GM19397 (cell line): ENCODE measurements around the gene MALL.
"Not testable (repeated sequence)": the region's sequence is repeated elsewhere in the genome, so short reads cannot be mapped to it uniquely, and the experiment has no call there.

ENCODE experiments used
- ATAC-seq: cut with Tn5 transposase; IDR thresholded peaks from one replicate; pipeline ENCODE4 v1.9.1; 2021; ENCODE audit warnings: mild to moderate bottlenecking, moderate library complexity; ENCODE audit not compliant: unreplicated experiment

The MALL gene

DNA sequence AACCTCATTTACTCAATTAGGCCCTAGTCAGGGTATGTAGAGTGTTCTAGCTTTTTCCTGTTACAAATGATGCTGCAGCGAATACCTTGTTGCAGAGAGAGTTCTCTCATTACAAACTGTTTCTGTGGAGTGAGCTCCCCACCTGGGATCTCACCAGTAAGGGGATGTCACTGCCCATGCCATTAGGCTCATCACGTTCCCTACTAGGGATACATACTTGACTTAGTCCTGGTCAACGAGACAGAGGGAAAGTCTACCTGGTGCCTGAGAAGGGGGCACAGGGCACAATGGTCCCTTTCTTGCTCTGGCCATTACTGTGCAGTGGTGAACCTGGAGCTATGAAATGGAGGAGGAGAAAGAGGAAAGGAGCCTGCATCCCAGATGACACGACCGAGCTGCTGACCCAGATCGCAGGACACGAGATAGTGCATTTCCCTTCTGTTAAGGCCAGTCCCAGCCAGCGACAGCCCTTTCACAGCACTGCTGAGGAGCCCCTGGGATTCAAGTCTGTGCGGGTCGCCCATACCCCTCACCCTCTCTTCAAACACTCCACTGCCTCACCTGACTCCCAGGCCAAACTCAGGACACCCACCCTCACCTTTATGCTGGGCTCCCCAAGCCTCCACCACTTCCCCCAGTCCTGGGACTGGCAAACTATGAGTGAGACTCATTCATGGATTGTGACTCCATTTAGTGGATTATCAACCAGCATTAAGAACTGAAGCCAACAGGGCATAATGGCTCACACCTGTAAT lies 16.0 kb downstream of the MALL start:
- ATAC-seq: no peak

DNA sequence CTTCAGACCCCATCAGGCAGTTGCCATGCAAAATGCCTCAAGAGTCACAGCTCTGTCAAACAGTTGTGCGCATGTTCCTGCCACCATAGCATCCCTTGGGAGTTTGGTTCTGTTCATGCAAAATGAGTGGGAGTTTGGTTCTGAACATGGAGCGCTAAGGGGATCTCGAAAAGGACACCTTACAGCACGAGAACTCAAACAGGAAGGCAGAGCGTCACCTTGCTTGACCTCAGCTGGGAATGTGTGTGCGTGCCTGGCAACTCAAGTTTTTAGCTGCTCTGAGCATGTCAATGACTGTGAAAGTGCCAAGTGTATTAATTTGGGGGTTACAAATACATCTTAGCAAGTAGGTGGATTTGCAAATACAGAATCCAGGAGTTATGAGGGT lies 16.6 kb downstream of the MALL start:
- ATAC-seq: no peak

GRCh38 chr2:110097506-110098220 lies 18.0 kb downstream of the MALL start:
- no peak for ATAC-seq

GRCh38 chr2:110095994-110096633 lies 19.5 kb downstream of the MALL start:
- no peak for ATAC-seq

DNA sequence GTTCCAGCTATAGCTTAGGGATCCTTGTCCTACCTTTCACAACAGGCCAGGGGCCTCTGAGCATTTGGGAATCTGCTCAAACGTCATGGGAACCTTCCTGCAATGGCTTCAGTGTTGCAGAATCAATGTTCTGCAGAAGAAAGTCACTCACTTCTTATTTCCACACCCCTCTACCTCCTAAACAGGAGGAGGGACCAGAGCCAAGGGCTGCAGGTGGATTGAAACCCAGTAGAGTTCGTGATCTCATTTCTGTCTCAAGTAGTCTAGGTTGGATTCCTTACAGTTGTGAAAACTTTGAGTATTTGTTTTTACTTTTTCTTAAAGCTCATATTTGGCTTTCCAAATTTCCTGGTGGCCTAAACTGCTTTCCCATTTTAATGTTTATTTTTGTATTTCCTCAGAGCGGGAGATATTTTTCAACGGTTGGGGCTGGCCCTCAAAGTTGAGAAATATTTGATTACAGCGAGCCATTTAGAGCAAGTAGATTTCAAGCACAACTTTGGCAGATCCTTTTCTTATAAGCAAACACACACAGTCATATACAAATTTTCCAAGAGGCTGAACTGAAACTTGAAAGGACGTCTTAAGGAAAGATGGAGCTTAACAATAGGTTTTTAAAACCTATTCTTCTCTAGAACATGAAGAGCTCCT lies 20.6 kb downstream of the MALL start:
- not testable (repeated sequence) for ATAC-seq

DNA sequence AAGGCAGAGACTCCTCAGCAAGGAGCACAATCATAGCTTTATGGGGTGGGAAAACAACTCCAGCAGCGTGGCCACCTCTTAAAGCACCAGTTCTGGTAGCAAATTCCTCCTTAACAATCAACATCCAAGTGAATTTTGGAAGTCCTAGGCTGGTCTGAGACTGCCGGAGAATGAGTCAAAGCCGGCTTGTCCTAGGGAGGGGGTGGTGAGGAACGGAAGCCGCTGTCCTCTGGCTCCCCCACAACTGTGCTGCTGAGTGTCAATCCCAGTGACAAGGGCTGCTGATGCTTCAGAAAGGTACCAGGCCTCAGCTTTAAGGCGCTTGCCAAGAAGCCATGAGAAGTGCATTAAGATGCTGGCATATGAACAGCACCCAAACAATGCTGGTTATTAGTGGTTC lies 21.7 kb downstream of the MALL start:
- not testable (repeated sequence) for ATAC-seq

- not testable (repeated sequence) for ATAC-seq
Observed at GRCh38 chr2:110090164-110090563, 25.5 kb downstream of the MALL start.

DNA sequence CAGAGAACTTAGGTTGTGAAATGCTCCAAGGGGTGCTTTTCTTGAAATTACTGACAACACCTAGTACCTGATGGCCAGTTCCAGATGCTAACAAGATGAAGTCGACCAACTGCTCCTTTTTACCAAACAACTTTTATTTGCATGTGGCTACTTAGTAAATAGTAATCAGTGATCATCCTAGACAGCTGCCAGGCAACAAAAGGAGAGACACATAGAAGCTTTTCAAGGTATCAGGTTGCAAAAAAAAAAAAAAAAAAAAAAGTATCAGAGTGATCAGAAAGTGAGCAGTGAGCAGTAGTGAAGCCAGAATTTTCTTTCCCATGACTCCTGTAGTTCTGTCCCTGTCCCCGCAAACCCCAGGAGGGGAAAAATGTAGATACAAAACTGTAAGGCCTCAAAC lies 31.9 kb downstream of the MALL start:
- not testable (repeated sequence) for ATAC-seq

GRCh38 chr2:110083162-110083561 lies 32.5 kb downstream of the MALL start:
- not testable (repeated sequence) for ATAC-seq

DNA sequence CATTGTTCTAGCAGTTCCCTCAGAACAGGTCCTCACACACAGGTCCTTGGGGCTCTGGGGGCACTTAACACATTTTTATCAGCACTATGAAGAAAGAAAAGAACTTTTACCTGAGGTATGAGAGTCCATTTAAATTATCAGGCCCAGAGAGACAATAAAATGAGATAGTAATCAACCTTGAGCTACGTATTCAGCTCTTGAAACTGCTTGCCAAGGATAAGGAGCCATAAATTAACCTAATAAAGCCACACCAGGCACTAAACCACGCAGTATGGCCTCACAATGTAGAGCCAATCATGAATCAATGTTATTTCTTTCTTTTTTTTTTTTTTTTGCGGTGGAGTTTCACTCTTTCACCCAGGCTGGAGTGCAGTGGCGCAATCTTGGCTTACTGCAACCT lies 37.5 kb downstream of the MALL start:
- ATAC-seq: not testable (repeated sequence)

GRCh38 chr2:110075896-110076295 lies 39.7 kb downstream of the MALL start:
- ATAC-seq: not testable (repeated sequence)

- ATAC-seq: not testable (repeated sequence)
Observed at GRCh38 chr2:110069869-110070268, 45.8 kb downstream of the MALL start.

DNA sequence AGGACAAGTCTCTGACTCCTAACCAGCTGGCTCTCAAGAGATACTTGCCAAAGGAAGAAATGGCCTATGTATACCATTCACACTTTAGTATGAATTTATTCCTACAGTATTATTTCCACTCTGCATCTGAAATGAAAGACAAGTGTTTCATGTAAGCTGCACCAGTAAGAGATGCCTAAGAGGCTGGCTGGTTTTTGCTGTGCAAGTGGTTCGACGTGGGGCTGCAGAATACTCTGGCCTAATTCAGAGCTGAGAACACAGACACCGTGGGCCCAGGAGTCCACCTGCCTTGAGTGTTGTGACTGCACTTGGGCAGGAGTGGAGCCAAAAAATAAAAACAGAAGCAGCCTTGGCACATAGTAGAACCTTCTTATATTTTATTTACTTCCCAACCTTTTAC lies 47.5 kb downstream of the MALL start:
- not testable (repeated sequence) for ATAC-seq

- ATAC-seq: not testable (repeated sequence)
Observed at GRCh38 chr2:110062332-110062731, 53.3 kb downstream of the MALL start.

DNA sequence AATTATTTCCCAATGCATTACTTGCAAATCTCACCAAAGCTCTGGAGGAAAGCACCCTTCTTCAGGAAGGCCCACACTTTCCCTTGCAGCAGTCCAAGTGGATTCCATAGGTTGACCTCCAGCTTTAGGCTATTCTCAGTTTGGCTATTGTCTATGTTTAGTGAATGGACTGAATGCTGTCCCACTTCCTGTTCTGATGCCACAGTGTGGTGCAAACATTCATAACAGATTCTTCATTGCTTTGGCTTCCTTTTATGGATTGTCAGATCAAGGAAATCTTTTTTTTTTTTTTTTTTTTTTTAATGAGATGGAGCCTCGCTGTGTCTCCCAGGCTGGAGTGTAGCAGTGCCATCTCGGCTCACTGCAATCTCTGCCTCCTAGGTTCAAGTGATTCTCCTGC lies 55.1 kb downstream of the MALL start:
- not testable (repeated sequence) for ATAC-seq

- not testable (repeated sequence) for ATAC-seq
Observed at GRCh38 chr2:110059694-110060358, 55.8 kb downstream of the MALL start.

- not testable (repeated sequence) for ATAC-seq
Observed at GRCh38 chr2:110059009-110059693, 56.5 kb downstream of the MALL start.

DNA sequence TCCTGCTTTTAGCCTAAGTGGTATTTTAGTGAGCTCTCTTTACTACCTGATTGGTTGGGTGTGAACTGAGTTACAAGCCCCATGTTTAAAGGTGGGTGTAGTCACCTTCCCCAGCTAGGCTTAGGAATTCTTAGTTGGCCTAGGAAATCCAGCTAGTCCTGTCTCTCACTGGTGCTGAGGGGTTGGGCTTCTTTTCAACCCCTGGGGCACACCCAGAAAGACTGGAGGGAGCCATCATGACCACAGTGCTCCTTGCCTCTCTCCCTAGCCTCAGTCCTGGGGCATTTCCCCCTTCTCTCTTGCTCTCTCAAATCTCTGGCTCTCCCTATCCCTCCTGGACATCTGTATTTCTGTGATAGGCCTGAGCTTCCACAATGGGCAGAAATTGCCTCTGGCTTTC lies 57.6 kb downstream of the MALL start:
- ATAC-seq: not testable (repeated sequence)

GRCh38 chr2:110055819-110056408 lies 59.7 kb downstream of the MALL start:
- not testable (repeated sequence) for ATAC-seq
